Skeletal muscle cell (primary cell): ENCODE results near the gene ANAPC13.

Experiments used
- DNase-seq: peaks from one replicate; pipeline ENCODE4 v3.0.0-alpha.2; 2010; ENCODE audit warnings: low read depth
- H3K4me3 ChIP-seq: 2 replicates; pipeline ENCODE4 v1.5.1; 2011; ENCODE audit warnings: low read depth, mild to moderate bottlenecking, control low read depth, low read length, moderate library complexity

ANAPC13 gene, protein sequence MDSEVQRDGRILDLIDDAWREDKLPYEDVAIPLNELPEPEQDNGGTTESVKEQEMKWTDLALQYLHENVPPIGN

DNA sequence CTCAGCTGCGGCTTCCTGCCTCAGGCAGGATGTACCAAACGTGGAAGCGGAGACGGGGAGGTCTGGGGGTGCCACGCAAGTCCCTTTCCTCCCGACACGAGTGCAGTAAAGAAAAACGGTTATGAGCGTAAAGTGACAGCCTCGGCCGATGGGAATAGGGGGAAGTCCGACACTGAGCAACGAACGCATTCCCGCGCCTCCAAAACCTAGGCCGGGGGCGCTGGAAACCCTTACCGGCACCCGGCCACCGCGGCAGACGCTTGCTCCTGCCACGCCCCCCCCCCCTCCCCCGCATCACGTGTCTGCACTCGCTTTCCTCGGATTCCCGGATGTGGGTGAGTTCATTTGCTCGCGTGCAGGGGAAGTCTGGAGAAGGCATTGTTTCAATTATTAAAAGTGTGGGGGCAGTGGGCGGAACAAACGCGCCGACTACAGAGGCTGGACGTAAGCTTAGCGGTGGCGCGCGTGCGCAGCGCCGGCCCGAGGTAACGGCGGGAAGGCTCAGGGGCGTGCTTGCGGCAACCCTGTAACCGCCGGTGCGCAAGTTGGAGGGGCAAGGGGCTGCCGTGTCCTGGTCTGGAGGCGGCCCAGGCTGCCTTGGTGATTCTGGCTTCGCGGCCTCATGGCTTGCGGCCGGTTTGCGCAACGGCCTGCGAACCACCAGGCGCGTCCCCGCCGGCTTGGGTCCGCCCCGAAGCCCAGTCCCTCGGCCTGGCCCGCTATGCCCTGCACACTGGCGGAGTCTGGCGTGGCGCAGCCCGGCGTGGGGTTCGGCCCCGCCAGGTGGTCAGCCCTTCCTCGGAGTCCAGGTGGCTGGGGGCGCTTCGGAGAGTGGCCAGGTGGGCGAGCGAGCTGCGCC lies at the start of gene ANAPC13, which contains the start of gene CEP63:
ANAPC13 (minus strand) TSS at position 268 of the 859 bp plus-strand sequence. CDS start 3,081 bp downstream, outside the sequence.
CEP63 (plus strand) TSS at position 340 of the 859 bp plus-strand sequence. CDS start 9,264 bp downstream, outside the sequence.
- peak within 1 kb of the TSS; percentile 84 for H3K4me3 ChIP-seq
- DNase-seq, result peak; percentile 98

DNA sequence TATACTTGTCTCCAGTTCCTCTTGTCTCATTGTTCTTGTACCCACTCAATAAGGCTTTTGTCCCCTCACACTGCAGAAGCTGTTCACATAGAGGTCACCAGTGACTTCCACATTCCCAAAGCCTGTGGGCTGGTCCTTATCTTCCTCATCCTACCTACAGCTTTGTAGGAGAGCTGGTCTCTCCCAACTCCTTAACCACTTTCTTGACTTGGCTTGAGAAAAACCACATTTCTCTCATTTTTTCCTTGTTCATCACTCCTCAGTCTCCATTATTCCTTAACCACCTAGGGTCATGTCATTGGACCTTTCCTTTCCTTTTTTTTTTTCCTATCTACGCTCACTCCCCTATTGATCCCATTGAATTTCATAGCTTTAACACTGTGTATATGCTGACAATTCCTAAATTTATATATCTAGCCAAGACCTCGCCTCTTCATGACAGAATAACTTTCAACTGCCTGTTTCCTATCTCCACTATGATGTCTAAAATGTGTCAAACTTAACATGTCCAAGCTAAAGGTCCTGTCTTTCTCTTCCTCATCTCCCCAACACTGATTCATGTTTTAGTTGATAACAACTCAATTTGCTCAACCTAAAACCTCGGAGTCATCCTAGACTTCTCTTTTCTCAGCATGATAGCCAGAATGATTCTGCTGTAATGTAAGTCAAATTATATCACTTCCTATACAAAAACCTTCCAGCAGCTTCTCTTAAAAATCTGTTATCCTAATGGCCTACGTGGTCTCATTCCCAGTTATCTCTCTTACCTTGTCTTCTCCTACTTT lies 49.6 kb upstream of the ANAPC13 start:
- DNase-seq, result no peak
- no peak overlapping the region for H3K4me3 ChIP-seq

DNA sequence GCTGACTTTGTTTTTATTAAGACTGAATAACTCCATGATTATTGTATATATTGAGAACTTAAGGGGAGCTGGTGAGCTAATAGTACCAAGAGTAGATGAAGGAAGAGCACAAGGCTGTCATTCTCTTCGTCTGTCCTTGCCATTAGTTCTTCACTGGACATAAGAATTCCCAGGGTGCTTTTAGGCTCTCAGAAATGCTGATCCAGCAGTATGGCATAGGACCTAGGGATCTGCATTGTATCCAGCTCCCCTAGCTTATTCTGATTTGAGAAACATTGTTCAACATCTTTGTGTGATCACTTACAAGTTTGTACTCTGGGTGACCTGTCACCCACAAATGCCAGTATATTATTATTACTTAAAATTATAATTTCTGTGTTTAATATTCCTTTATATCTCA lies 47.7 kb upstream of the ANAPC13 start:
- no peak overlapping the region for H3K4me3 ChIP-seq
- no peak for DNase-seq

DNA sequence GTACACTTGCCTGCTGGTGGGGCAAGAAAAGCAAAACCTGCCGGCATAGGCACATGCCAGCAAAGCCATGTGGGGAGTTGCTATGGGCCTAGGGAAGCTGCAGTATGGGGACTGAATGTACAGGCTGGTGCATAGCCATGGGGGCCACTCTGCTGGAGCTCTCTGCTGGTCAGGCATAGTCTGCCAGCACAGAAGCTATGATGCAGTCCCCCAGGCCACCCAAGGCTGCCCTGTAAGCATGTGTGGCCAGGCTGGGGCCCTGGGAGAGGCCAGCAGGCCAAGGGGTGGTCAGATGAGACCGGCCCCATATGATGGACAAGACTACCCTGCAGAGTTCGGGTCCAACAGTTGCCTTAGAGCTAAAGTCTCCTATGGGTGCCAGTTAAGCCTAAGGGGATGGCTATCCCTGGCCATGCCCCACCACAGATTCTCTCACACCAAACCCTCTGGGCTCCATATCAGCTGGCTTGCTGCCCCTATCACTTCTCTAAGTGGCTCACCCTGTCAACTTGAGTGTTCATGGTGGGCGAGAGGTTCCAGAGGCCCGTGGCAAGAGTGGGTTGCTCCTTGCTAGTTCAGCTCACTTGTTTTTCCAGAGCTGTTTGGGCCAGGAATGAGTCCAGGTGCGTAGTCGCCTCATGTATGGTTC lies 41.9 kb upstream of the ANAPC13 start:
- H3K4me3 ChIP-seq, result no peak overlapping the region
- DNase-seq, result no peak

DNA sequence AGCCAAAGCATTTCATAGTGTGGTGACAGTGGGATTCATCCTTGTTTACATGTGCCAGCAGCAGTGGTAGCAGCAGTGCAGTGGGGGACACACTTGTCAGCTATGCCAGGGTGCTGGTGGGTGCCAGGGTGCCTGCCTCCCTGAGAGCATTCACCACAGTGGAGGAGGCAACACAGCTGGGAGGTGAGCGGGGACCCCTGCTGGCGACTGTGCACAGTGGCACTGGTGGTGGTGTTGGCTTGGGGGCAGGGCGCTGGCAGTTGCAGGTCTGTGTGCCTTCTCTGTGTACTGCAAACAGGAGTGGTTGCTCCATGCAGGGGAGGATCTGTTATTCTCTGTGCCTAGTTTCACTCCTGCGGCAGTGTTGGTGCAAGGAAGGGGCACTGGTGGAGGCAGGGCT lies 41.3 kb upstream of the ANAPC13 start:
- no peak overlapping the region for H3K4me3 ChIP-seq
- DNase-seq, result no peak

DNA sequence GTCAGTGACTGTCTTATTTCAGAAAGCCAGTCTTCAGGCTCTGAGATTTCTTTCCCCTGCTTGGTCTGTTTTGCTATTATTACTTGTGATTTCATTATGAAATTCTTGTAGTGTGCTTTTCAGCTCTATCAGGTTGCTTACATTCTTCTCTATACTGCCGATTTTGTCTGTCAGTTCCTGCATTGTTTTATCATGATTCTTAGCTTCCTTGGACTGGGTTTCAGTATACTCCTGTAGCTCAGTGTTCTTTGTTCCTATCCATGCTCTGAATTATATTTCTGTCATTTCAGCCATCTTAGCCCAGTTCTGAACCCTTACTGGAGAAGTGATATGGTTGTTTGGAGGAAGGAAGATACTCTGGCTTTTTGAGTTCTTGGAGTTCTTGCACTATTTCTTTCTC lies 40.5 kb upstream of the ANAPC13 start:
- DNase-seq, result no peak
- H3K4me3 ChIP-seq, result no peak overlapping the region

DNA sequence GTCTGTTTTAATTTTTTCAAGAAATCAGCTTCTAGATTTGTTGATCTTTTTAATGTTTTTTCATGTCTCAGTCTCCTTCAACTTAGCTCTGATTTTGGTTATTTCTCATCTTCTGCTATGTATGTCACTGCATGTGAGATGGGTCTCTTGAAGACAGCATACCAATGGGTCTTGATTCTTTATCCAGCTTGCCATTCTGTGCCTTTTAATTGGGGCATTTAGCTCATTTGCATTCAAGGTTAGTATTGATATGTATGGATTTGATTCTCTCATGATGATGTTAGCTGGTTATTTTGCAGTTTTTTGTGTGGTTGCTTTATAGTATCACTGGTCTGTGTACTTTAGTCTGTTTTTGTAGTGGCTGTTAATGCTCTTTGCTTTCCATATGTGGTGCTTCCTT lies 39.5 kb upstream of the ANAPC13 start:
- DNase-seq, result no peak
- H3K4me3 ChIP-seq, result no peak overlapping the region

DNA sequence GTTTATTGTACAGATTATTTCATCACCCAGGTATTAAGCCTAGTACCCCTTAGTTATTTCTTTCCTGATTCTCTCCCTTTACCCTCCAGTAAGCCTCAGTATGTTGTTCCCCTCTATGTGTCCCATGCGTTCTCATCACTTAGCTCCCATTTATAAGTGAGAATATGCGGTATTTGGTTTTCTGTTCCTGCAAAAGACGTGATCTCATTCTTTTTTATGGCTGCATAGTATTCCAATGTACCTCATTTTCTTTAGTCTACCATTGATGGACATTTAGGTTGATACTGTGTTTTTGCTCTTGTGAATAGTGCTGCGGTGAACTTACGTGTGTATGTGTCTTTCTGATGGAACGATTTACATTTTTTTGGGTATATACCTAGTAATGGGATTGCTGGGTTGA lies 36.8 kb upstream of the ANAPC13 start:
- H3K4me3 ChIP-seq, result no peak overlapping the region
- DNase-seq, result no peak

DNA sequence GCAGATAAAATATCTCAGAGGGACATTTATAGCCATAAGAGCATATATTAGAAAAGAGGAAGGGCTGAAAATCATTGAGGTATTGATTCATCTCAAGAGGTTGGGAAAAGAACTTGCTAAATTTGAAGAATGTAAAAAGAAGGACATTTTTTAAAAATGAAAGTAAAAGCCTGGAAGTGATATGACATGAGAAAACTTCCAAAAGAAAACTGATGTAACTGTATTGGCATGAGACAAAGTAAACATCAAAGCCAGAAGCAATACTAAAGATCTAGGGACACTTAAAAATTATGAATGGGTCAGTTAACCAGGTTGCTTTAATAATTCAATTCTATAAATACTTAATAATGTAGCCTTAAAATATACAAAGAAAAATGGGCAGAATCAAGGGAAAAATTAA lies 32.0 kb upstream of the ANAPC13 start:
- DNase-seq, result peak; percentile 4
- peak overlapping the region; percentile 10 for H3K4me3 ChIP-seq

DNA sequence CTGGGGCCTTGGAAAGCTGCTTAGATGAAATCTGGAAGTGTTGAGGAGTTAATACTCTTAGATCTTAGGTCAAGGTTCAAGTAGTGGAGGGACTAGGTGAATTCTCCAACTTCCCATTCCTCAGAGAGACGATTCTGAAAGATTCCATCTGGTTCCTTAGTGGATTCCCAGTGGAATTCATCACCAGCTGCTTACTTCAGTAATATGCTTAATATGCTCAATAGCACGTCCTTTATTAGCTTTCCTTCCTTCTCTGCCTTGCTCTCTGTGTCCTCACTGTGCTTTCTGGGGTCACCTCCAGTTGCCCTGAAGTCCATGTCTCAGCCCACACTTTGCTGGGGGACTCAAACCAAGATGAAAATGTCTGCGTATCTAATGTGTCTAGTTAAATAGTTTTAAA lies 31.1 kb upstream of the ANAPC13 start:
- peak; percentile 7 for DNase-seq
- no peak overlapping the region for H3K4me3 ChIP-seq

DNA sequence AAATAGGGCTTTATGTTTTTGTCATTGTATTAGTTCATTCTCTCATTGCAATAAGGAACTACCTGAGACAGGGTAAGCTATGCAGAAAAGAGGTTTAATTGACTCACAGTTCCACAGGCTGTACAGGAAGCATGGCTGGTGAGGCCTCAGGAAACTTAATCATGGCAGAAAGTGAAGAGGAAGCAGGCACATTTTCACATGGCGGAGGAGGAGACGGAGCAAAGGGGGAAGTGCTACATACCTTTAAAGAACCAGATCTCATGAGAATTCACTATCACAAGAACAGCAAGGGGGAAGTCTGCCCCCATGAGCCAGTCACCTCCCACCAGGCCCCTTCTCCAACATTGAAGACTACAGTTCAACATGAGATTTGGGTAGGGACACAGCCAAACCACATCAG lies 25.7 kb upstream of the ANAPC13 start:
- no peak for DNase-seq
- no peak overlapping the region for H3K4me3 ChIP-seq

DNA sequence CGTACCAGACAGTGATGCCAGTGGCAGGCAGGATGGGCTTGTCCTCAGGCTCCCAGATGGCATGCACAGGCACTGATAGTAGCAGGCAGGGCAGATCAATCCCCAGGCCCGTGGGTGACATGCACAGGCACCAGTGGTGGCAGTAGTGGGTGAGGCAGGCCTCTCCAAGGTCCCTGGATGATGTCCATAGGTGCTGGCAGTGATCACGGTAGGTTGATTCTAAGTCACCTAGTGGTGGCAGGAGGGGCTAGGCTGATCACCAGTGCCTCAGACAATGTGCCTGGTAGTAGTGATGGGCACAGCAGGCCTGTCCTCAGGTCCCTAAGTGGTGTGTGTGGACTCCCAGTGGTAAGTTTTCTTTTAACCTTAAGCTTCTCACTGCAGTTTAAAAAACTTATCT lies 19.7 kb upstream of the ANAPC13 start:
- H3K4me3 ChIP-seq, result no peak overlapping the region
- no peak for DNase-seq

DNA sequence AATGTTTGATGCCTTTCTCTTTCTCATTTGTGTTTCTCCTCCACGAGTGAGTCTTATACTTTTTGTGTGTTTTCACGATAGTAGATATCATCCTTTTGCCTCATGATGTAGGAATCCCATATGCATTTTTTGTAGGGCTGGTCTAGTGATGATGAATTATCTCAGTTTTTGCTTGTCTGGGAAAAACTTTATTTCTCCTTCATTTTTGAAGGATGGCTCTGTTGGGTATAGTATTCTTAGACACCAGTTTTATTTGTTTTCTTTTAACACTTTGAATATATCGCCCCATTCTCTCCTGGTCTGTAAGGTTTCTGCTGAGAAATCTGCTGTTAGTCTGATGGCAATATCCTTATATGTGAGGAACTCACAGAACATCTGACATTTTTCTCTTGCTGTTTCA lies 18.3 kb upstream of the ANAPC13 start:
- no peak for DNase-seq
- no peak overlapping the region for H3K4me3 ChIP-seq

DNA sequence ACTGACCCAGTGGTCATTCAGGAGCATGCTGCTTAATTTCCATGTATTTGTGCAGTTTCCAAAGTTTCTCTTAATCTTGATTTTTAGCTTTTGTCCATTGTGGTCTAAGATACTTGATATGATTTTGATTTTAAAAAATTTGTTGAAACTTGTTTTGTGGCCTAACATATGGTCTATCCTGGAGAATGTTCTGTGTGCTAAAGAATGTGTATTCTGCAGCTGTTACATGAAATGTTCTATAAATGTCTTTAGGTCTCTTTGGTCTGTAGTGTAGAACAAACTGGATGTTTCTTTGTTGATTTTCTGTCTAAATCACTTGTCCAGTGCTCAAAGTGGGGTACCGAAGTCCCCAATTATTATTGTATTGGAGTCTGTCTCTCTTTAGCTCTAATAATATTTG lies 17.5 kb upstream of the ANAPC13 start:
- no peak overlapping the region for H3K4me3 ChIP-seq

DNA sequence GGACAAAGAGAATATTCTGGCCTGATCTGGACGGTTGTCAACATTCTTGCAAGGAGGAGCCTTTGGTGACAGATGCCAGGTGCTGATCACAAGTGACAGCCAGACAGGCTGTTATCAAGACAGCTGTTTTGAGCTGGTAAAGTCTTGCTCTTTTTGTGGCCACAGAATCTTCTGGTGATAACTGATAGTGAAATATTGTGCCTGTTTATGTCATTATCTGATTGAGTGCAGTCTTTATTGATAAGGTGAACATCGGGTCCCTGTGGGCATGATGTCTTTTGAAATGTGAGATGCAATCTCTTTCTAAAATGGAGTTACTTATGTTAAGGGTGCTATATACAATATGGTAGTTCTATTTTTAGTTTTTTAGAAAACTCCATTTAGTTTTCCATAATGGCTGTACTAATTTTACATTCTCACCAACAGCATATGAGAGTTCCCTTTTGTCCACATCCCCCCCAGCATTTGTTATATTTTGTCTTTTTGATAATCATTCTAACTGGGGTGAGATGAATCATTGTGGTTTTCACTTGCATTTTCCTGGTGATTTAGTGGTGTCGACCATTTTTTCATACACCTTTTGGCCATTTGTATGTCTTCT lies 10.8 kb upstream of the ANAPC13 start:
- H3K4me3 ChIP-seq, result no peak overlapping the region
- no peak for DNase-seq

More for the DNA sequence above, 17.5 kb upstream of the ANAPC13 start:
- no peak for DNase-seq

DNA sequence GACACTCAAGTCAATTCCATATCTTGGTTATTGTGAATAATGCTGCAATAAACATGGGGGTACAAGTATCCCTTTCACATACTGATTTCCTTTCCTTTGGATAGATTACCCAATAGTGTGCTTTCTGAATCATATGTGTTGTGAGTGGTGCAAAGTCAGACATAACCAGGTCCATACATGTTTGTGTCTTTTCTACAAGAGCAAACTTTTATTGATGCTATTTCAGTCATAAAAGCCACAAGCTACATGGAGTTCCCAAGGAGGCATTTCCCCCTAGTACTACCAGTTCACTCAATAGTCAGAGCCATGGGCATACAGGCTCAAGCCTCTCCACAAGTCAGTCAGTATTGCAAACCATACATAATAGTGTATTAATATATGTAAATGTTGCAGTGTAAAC lies 10.2 kb upstream of the ANAPC13 start:
- DNase-seq, result no peak
- H3K4me3 ChIP-seq, result no peak overlapping the region

DNA sequence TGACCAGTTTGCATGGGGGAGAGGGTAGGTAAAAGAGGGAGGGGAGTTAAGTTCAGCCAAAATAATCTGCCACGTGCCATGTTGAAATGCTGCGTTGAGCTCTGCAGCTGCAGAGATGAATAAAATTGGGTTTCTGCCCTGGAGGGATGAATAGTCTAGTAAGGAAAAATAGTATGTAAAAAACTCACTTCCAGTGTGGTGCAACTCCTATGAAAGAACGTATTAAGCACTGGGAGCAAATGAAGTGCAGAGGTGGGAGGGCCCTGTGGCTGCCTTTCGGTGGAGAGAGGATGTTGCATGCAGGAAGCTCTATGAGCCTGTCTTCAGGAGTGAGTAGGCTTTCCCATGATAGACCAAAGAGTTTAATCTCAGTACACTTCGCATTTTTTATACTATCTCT lies 8.7 kb upstream of the ANAPC13 start:
- H3K4me3 ChIP-seq, result no peak overlapping the region
- DNase-seq, result no peak

DNA sequence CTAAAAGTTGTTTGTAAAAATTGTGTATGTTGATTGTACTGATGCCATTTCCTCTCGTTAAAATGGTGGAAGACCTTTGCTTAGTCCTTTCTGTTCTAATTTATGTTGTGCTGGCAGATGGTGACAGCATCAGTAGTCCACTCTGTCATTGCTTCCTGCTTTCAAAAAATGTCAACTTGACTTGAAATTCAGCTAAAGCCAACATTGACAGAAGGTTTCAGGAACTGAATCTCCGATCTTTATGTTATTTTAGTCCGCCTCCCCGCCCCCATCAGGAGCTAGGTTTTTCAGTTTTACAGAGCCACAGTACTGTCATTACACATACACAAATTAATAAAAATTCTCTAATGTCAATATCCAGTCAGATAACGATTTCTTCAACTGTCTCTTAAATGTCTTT lies 1.6 kb upstream of the ANAPC13 start:
- peak overlapping the region; percentile 84 for H3K4me3 ChIP-seq
- DNase-seq, result no peak

DNA sequence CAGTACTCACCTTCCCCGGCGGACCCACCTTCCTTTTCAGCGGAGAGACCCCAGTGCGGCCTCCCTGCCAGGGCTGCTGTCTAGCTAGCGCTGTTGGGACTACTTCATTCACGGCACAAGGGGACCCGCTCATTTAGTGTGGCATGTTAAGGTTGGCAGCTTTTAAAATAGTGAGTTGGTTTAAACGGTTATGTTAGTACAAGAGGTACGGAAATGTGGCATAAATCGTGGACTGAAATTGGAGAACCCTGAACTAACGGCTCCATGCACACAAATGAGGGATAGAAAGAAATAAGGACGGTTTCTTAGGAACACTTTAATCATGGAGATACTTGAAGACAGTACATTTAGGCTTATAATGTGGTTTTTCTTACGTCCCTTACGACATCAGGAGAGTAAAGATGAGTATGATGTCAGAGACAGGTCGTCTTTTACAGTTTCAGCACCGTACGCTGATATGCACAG lies 824 bp upstream of the ANAPC13 start:
- H3K4me3 ChIP-seq, result peak overlapping the region; percentile 84
- DNase-seq, result no peak
